B cell (primary cell): ENCODE measurements around the gene CD207. TPM values are rescaled to one million over a fixed set of nuclear protein-coding genes. Genes with fewer than 3 reads are reported as not detected.

ENCODE experiments used
- ATAC-seq: fragments of 200-7000 bp; cut with Tn5 transposase; one replicate; pipeline ENCODE4 v1.10.0; 2021; ENCODE audit warnings: low read depth, mild to moderate bottlenecking, moderate number of reproducible peaks, moderate library complexity
- CTCF ChIA-PET: fragments of 350-600 bp; sonication (Branson Sonifier 250); formaldehyde crosslinking; loops from one replicate; lab custom pipeline; 2021; ENCODE audit warnings: antibody characterized with exemption, inconsistent platforms; lab: Charles Lee
- POLR2A ChIA-PET: fragments of 350-600 bp; sonication (Branson Sonifier 250); formaldehyde crosslinking; loops from one replicate; lab custom pipeline; 2021; ENCODE audit warnings: antibody characterized with exemption; lab: Charles Lee
- DNase-seq: peaks from one replicate; pipeline ENCODE4 v3.0.0; 2013
- H2AFZ ChIP-seq: 2 replicates; pipeline ENCODE4 v1.6.1; 2012; ENCODE audit warnings: mild to moderate bottlenecking, low read depth, low read length; ENCODE audit not compliant: insufficient read depth, poor library complexity, severe bottlenecking
- H3K27ac ChIP-seq, 2 donors: 1 replicate in 1 of 2; 2 replicates in 1 of 2; pipeline ENCODE4 v1.5.1; 2012 to 2013; ENCODE audit warnings: low read length in 2 of 2, mild to moderate bottlenecking in 2 of 2, moderate library complexity in 1 of 2
- H3K27me3 ChIP-seq, 4 experiments: fragments of 200-600 bp in 1 of 4; sonication (generic) in 1 of 4; replicated peaks in 1 of 4; 1 replicate in 2 of 4; 2 replicates in 2 of 4; pipeline versions ENCODE4 v1.6.1 to v1.7.0; 2013 to 2016; ENCODE audit warnings: low read length in 3 of 4, mild to moderate bottlenecking in 2 of 4, mixed read lengths in 1 of 4, moderate library complexity in 1 of 4; ENCODE audit not compliant: insufficient read depth in 4 of 4, control insufficient read depth in 3 of 4; ENCODE audit errors: control extremely low read depth in 1 of 4
- H3K36me3 ChIP-seq, 2 experiments: replicated peaks in 1 of 2; 1 replicate in 1 of 2; 2 replicates in 1 of 2; pipeline versions ENCODE4 v1.6.1 to v1.7.1; 2013; ENCODE audit warnings: low read length in 1 of 2; ENCODE audit not compliant: insufficient read depth in 2 of 2, control insufficient read depth in 1 of 2; ENCODE audit errors: control extremely low read depth in 1 of 2, extremely low read depth in 1 of 2
- H3K4me1 ChIP-seq, 2 donors: fragments of 200-600 bp in 1 of 2; sonication (generic) in 1 of 2; 1 replicate in 1 of 2; 2 replicates in 1 of 2; pipeline versions ENCODE4 v1.5.1 to v1.6.1; 2013 to 2017; ENCODE audit warnings: low read length in 2 of 2; ENCODE audit not compliant: control insufficient read depth in 2 of 2, insufficient read depth in 2 of 2
- H3K4me2 ChIP-seq: replicated peaks from 2 replicates; pipeline ENCODE3; 2012; ENCODE audit warnings: mild to moderate bottlenecking, low read depth, low read length; ENCODE audit not compliant: poor library complexity, severe bottlenecking
- H3K4me3 ChIP-seq, 5 experiments: fragments of 200-600 bp in 1 of 5; sonication (generic) in 1 of 5; 1 replicate in 3 of 5; 2 replicates in 2 of 5; pipeline versions ENCODE4 v1.5.1 to v1.7.0; 2011 to 2016; ENCODE audit warnings: low read length in 4 of 5, mild to moderate bottlenecking in 4 of 5, low read depth in 2 of 5, control low read depth in 1 of 5, moderate library complexity in 1 of 5; ENCODE audit not compliant: insufficient read depth in 1 of 5; ENCODE audit errors: control extremely low read depth in 1 of 5, extremely low read depth in 1 of 5
- H3K79me2 ChIP-seq: fragments of 200-600 bp; sonication (generic); one replicate; pipeline ENCODE4 v1.6.0; 2016; ENCODE audit warnings: low read length; ENCODE audit not compliant: control insufficient read depth, insufficient read depth
- H3K9ac ChIP-seq: fragments of 200-600 bp; sonication (generic); 2 replicates; pipeline ENCODE4 v1.6.1; 2017; ENCODE audit warnings: mild to moderate bottlenecking, low read length, moderate library complexity
- H3K9me3 ChIP-seq, 3 donors: one replicate each; pipeline versions ENCODE4 v1.6.1 to v1.7.1; 2013; ENCODE audit warnings: low read length in 2 of 3; ENCODE audit not compliant: control insufficient read depth in 2 of 3, insufficient read depth in 1 of 3; ENCODE audit errors: control extremely low read depth in 1 of 3
- H4K20me1 ChIP-seq: 2 replicates; pipeline ENCODE4 v1.6.0; 2012; ENCODE audit warnings: mild to moderate bottlenecking, low read length; ENCODE audit not compliant: insufficient read depth, control insufficient read depth, poor library complexity, severe bottlenecking
- H3K27ac Mint-ChIP-seq: one replicate; pipeline ENCODE4 v1.8.0; 2021; ENCODE audit warnings: mixed read lengths
- H3K27me3 Mint-ChIP-seq: one replicate; pipeline ENCODE4 v1.8.0; 2021; ENCODE audit warnings: mixed read lengths
- H3K4me1 Mint-ChIP-seq: one replicate; pipeline ENCODE4 v1.8.0; 2021; ENCODE audit warnings: mixed read lengths
- H3K4me3 Mint-ChIP-seq: one replicate; pipeline ENCODE4 v1.8.0; 2021; ENCODE audit warnings: mixed read lengths
- H3K9me3 Mint-ChIP-seq: one replicate; pipeline ENCODE4 v1.8.0; 2022; ENCODE audit warnings: mixed read lengths; ENCODE audit not compliant: insufficient read depth
- EZH2 ChIP-seq: IDR thresholded peaks from 2 replicates; pipeline ENCODE4 v1.6.1; 2012; ENCODE audit warnings: borderline replicate concordance, low read depth, mild to moderate bottlenecking, moderate library complexity, low read length; ENCODE audit not compliant: insufficient read depth, poor library complexity, severe bottlenecking
- WGBS: methylation state at CpG from one replicate; pipeline ENCODE4 v1.1.5; 2013; ENCODE audit warnings: missing lambda C conversion rate; ENCODE audit not compliant: insufficient coverage; 5-methylcytosine and 5-hydroxymethylcytosine counted together
- intact Hi-C: fragments of 100-400 bp; cut with micrococcal nuclease; formaldehyde crosslinking; loops from one replicate; pipeline ENCODE4 v1.10.0; 2022
- polyA plus RNA-seq: library from polyadenylated mRNA; depleted of rRNA; stranded (reverse); fragments of >200 nt; gene quantifications from 2 replicates; pipeline ENCODE4 v1.2.3, GENCODE V29; 2012
- total RNA-seq, 2 donors: library from RNA; stranded (reverse); fragments of 120-200 nt in 1 of 2; gene quantifications; 1 replicate in 1 of 2; 2 replicates in 1 of 2; pipeline versions ENCODE4 v1.2.3 to v1.2.4, GENCODE V29; 2013 to 2022
- TF ChIP-seq, protein P1 (sequence below): fragments of 200-600 bp; IDR thresholded peaks from one replicate; pipeline ENCODE4 v1.8.0; 2022; ENCODE audit warnings: antibody characterized with exemption, mild to moderate bottlenecking

CD207 gene
- total and polyA plus RNA-seq, 2 donors (not counting 1 experiment from before 2014, with no cell fraction given), result not detected

DNA sequence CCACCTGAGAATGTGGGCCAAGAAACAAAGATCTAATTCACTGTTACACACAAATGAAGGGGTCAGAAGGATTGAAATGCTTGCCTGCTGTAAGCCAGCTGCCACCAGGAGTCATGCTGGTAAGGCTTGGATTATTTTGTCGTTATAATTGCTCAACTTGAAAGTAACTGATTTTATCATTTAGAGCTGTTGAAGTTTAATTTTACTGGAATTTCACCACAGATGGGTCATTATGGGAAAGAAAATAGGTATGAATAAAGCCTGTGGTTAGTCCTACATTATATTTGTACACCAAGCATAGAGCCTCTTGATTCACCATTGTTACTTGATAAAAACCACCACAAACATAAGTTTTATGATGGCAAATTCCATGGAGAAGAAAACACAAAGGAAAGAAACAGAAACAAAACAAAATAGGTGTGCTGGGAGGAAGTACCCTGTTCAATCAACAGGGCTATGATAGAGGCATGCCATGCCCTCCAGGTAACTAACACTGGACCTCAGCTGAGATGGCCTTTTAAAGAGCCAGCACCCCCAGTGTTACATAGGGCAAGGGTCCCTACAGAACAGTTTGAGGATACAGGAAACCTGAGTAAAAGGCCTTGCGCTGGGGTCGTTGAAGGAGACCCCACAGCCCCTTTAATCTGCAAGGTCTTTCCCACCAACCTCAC is 18.2 kb downstream of the CD207 start:
- Mint-ChIP-seq H3K27ac (no peak overlapping the region), H3K9me3 (no peaks in the 10 kb centered on the region), H3K4me1 (no peaks in the 10 kb centered on the region), H3K4me3 (no peak overlapping the region), H3K27me3 (peaks cover 37% of the 10 kb centered on the region)
- DNase-seq (no peak), ATAC-seq (no peak)
- WGBS, result 94% methylated on average over 2 of the region's 3 CpGs
- no peaks in the 10 kb centered on the region for H3K79me2 ChIP-seq
- H3K27me3 ChIP-seq, result peaks cover 0 to 9% (median 0%) of the 10 kb centered on the region in 4 experiments
- no peak overlapping the region for H3K27ac ChIP-seq
- intact Hi-C loops, result no loop called here
- H3K4me3 ChIP-seq, result no peak overlapping the region
- no peak overlapping the region for H3K9ac ChIP-seq
- H3K4me2 ChIP-seq, result no peak overlapping the region
- ChIA-PET POLR2A (no interaction called here), CTCF (no interaction called here)
- H3K36me3 ChIP-seq, result no peaks in the 10 kb centered on the region
- H2AFZ ChIP-seq, result no peak overlapping the region
- H3K9me3 ChIP-seq, result no peaks in the 10 kb centered on the region
- TF ChIP-seq, protein P1, sequence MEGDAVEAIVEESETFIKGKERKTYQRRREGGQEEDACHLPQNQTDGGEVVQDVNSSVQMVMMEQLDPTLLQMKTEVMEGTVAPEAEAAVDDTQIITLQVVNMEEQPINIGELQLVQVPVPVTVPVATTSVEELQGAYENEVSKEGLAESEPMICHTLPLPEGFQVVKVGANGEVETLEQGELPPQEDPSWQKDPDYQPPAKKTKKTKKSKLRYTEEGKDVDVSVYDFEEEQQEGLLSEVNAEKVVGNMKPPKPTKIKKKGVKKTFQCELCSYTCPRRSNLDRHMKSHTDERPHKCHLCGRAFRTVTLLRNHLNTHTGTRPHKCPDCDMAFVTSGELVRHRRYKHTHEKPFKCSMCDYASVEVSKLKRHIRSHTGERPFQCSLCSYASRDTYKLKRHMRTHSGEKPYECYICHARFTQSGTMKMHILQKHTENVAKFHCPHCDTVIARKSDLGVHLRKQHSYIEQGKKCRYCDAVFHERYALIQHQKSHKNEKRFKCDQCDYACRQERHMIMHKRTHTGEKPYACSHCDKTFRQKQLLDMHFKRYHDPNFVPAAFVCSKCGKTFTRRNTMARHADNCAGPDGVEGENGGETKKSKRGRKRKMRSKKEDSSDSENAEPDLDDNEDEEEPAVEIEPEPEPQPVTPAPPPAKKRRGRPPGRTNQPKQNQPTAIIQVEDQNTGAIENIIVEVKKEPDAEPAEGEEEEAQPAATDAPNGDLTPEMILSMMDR, result no peak
- TF ChIP-seq EZH2, result no peak
- H4K20me1 ChIP-seq, result no peaks in the 10 kb centered on the region
- no peaks in the 10 kb centered on the region for H3K4me1 ChIP-seq

DNA sequence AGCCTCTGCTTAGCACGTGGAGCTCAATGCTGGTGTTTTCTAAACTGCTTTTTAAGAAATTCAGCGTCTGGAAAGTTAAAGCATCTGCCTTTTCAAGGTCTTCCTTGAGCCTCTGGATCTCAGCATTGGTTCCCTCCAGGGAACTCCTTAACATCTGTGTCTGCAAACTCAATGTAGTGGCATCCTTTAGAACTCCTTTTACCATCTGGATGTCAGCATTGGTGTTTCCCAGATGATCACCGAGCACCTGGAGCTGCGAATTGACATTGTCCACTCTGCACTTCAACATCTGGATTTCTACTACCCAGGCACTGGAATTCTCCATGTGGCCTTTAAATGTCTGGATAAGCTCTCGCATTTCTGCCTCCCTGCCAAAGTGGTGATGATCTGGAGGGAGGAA is 18.9 kb downstream of the CD207 start:
- intact Hi-C loops, result no loop called here
- DNase-seq, result no peak
- H2AFZ ChIP-seq, result no peak overlapping the region
- Mint-ChIP-seq H3K27ac (no peak overlapping the region), H3K4me3 (no peak overlapping the region), H3K4me1 (no peaks in the 10 kb centered on the region), H3K9me3 (no peaks in the 10 kb centered on the region), H3K27me3 (peaks cover 37% of the 10 kb centered on the region)
- H3K27me3 ChIP-seq, result peaks cover 0 to 9% (median 0%) of the 10 kb centered on the region in 4 experiments
- H3K36me3 ChIP-seq, result no peaks in the 10 kb centered on the region
- no peak for ATAC-seq
- no peak overlapping the region for H3K4me3 ChIP-seq
- POLR2A ChIA-PET, result no interaction called here
- H3K79me2 ChIP-seq, result no peaks in the 10 kb centered on the region
- 92% methylated on average over 4 of the region's 5 CpGs for WGBS
- no peaks in the 10 kb centered on the region for H3K9me3 ChIP-seq
- no peak overlapping the region for H3K4me2 ChIP-seq
- no peak overlapping the region for H3K9ac ChIP-seq
- H3K4me1 ChIP-seq, result no peaks in the 10 kb centered on the region
- TF ChIP-seq, protein P1, result no peak
- TF ChIP-seq EZH2, result no peak
- no peak overlapping the region for H3K27ac ChIP-seq
- CTCF ChIA-PET, result no interaction called here
- H4K20me1 ChIP-seq, result no peaks in the 10 kb centered on the region
